Heart left ventricle (tissue), 13 donors: ENCODE results near the gene MAGEA3.

Experiments
- CTCF ChIP-seq, 12 donors: fragments of 200-600 bp; sonication (generic) in 4 of 12; IDR thresholded peaks; one replicate each; pipeline versions ENCODE4 v1.5.0 to v1.8.0; 2018 to 2022; ENCODE audit warnings: antibody characterized with exemption in 12 of 12, mild to moderate bottlenecking in 5 of 12
- POLR2A ChIP-seq, 2 donors: fragments of 450-650 bp; IDR thresholded peaks; one replicate each; pipeline ENCODE4 v1.6.1; 2017; ENCODE audit warnings: antibody characterized with exemption in 2 of 2, mild to moderate bottlenecking in 2 of 2, moderate library complexity in 2 of 2
- donor health status: ischemic (EF 13 %, LVEDD 7.1; RV severe dilation, severe dysfunction).
- donor health status: DM: no; HTN: yes; CAD: no.
- donor health status: DM: no; HTN: no; CAD: no.
- donor health status: ischemic (EF 25% LVEDD 6.9; RV normal size, moderate dysfunction).
- donor health status: ischemic (EF 25% LVEDD 5.7; RV mildly dilated, moderate dysfunction).
- donor health status: ischemic (EF 35%, LVEDD 5.7; RV mildly dilated, moderate dysfunction).
- donor health status: nonischemic (EF 11% LVEDD 7.7; RV severe dilation, severe dysfunction).
- donor health status: DM: yes; HTN: yes; CAD: no.
- donor health status: PGD.
- donor health status: ischemic (EF 29% LVEDD 5.4; RV normal size, mild dysfunction).
- donor health status: nonischemic (EF 23%, LVEDD 6.1; RV moderate dilation, normal function).

DNA sequence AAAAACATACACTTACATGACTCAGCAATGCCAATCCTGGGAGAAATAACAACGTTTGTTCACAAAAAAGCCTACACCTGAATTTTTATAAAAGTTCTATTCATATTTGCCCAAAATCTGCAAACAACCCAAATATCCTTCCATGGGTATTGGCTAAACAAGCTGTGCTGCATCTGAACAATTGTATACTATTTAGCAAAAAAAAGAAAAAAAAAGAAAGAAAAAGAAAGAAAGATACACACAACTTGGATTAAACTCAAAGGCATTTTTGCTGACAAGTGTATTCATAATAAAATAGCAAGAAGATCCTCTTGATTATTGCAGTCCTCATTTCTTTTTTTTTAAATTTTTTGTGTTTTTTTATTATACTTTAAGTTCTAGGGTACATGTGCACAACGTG lies 24.5 kb upstream of the MAGEA3 start:
- TF ChIP-seq CTCF (IDR thresholded peaks at IDR 0.05) (no peak), POLR2A (IDR thresholded peaks at IDR 0.05) (no peak)
